Pancreas (tissue), 10 donors: ENCODE measurements around the gene UBN1. TPM values are rescaled to one million over a fixed set of nuclear protein-coding genes. Genes with fewer than 3 reads are reported as not detected.

Source experiments
- ATAC-seq, 4 donors: fragments of 200-7000 bp; cut with Tn5 transposase; one replicate each; pipeline versions ENCODE4 v1.8.0 to v1.9.1; 2020; ENCODE audit warnings: mild to moderate bottlenecking in 4 of 4, moderate library complexity in 4 of 4
- DNase-seq, 6 donors: peaks; one replicate each; pipeline ENCODE4 v3.0.0-alpha.2; 2020
- FAIRE-seq: peaks from 2 replicates; lab custom pipeline; 2012; peaks lifted over from hg19 to GRCh38; lab: Jason Lieb, UNC
- H3K27ac ChIP-seq, 4 donors: fragments of 200-600 bp; sonication (generic); 1 replicate in 3 of 4; 2 replicates in 1 of 4; pipeline versions ENCODE4 v1.5.0 to v1.8.0; 2020
- H3K27me3 ChIP-seq, 4 donors: fragments of 200-600 bp; one replicate each; pipeline ENCODE4 v1.8.0; 2021
- H3K36me3 ChIP-seq, 3 donors: fragments of 200-600 bp; sonication (generic) in 1 of 3; one replicate each; pipeline versions ENCODE4 v1.5.0 to v1.8.0; 2020 to 2021
- H3K4me1 ChIP-seq, 3 donors: fragments of 200-600 bp; one replicate each; pipeline ENCODE4 v1.8.0; 2021
- H3K4me3 ChIP-seq, 4 donors: fragments of 200-600 bp; sonication (generic) in 2 of 4; one replicate each; pipeline versions ENCODE4 v1.5.0 to v1.8.0; 2020 to 2021
- H3K9me3 ChIP-seq, 4 donors: fragments of 200-600 bp; one replicate each; pipeline ENCODE4 v1.8.0; 2021
- WGBS, 2 donors: extraction: QIAGEN DNeasy Blood & Tissue Kit; methylation state at CpG; one replicate each; pipeline ENCODE4 v1.1.7; 2013; 5-methylcytosine and 5-hydroxymethylcytosine counted together
- intact Hi-C, 3 donors: fragments of 100-400 bp; cut with DNase I; formaldehyde crosslinking; loops; one replicate each; pipeline versions ENCODE4 v1.11.1 to v1.14.2; 2022
- polyA plus RNA-seq, 2 donors: library from polyadenylated mRNA; stranded (reverse); fragments of 200-250 nt; gene quantifications; one replicate each; pipeline ENCODE4 v1.2.3, GENCODE V29; 2013
- total RNA-seq, 6 donors: library from RNA; stranded (reverse); fragmentation: NEBNext Ultra II Directional in 4 of 6; extraction: Animal tissue kit (Norgen Biotek cat#: 25700) in 4 of 6; gene quantifications; one replicate each; pipeline versions ENCODE4 v1.2.1 to v1.2.4, GENCODE V29; 2021 to 2023
- TF ChIP-seq, protein P1 (sequence below), 4 donors: fragments of 200-600 bp; sonication (generic) in 3 of 4; IDR thresholded peaks; one replicate each; pipeline versions ENCODE4 v1.5.0 to v1.8.0; 2021; ENCODE audit warnings: antibody characterized with exemption in 4 of 4
- donor health status: healthy with polysubstance abuse.
- donor health status: DM: no; HTN: no; CAD: no; lungs with moderate emphysema.
- donor health status: DM: no; HTN: no; CAD: no.
- donor health status: control.
- donor health status: control.
- donor health status: Bipolar disorder and iron deficiency.
- donor health status: DM: yes; HTN: yes; CAD: no.
- donor health status: DM: no; HTN: no; CAD: no.
- donor health status: DM: no; HTN: no; CAD: no.
- donor health status: DM: yes; HTN: yes; CAD: no.

The UBN1 gene
- total and polyA plus RNA-seq, 8 donors = 8.0 to 17.3 (median 10.9) TPM

DNA sequence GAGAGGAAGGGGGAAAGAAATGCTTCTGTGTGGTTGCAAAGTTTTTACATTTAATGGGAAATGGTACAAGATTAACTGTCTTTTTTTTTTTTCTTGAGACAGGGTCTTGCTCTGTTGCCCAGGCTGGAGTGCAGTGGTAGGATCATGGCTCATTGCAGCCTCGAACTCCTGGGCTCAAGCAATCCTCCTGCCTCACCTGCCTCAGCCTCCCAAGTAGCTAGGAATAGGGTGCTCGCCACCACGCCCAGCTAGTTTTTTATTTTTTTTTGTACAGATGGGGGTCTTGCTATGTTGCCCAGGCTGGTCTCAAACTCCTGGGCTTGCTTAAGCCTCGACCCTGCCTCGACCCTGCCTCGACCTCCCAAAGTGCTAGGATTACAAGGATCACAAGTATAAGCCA, 41.0 kb upstream of the UBN1 start:
- Histone ChIP-seq H3K4me1 (peaks cover 4 to 8% (median 8%) of the 10 kb centered on the region in 3 donors), H3K27ac (no peak overlapping the region), H3K27me3 (no peaks in the 10 kb centered on the region), H3K4me3 (no peak overlapping the region), H3K36me3 (peaks cover 0 to 24% (median 10%) of the 10 kb centered on the region in 3 donors), H3K9me3 (no peaks in the 10 kb centered on the region)
- 91 to 92% methylated on average over 6 of the region's 6 CpGs for WGBS, 2 donors
- no peak for ATAC-seq
- DNase-seq = no peak
- FAIRE-seq = no peak
- TF ChIP-seq, protein P1, sequence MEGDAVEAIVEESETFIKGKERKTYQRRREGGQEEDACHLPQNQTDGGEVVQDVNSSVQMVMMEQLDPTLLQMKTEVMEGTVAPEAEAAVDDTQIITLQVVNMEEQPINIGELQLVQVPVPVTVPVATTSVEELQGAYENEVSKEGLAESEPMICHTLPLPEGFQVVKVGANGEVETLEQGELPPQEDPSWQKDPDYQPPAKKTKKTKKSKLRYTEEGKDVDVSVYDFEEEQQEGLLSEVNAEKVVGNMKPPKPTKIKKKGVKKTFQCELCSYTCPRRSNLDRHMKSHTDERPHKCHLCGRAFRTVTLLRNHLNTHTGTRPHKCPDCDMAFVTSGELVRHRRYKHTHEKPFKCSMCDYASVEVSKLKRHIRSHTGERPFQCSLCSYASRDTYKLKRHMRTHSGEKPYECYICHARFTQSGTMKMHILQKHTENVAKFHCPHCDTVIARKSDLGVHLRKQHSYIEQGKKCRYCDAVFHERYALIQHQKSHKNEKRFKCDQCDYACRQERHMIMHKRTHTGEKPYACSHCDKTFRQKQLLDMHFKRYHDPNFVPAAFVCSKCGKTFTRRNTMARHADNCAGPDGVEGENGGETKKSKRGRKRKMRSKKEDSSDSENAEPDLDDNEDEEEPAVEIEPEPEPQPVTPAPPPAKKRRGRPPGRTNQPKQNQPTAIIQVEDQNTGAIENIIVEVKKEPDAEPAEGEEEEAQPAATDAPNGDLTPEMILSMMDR (IDR thresholded peaks at IDR 0.05) = no peak
- intact Hi-C loops = loop anchor here in 1 of 3 donors (10.0 kb wide), 1 partner anchor 59 kb away; no protein-coding TSS in a partner anchor

DNA sequence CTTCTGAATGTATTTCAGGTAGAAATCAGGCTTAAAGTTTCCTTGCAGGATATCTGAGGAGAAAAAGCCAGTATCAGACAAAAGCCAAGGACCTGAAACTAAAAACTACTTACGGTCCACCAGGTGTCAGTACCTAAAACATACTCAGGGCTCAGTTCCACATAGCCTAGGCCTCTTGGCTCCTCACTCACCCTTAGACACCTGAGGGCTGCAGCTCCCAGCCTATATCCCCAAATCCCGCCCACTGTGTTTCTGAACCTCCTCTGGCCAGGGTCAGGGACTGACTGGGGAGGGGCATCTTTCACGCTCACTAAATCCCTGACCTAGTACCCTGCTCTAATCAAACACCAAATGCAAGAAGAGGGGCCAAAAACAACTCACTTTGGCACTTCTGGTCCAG, 36.0 kb upstream of the UBN1 start:
- H3K27ac ChIP-seq = no peak overlapping the region
- ATAC-seq (no peak), DNase-seq (peak in 1 of 6 donors; percentile 5), FAIRE-seq (no peak)
- no peaks in the 10 kb centered on the region for H3K4me1 ChIP-seq
- WGBS, 2 donors = 96 to 98% methylated on average over 3 of the region's 3 CpGs
- peaks cover 0 to 53% (median 13%) of the 10 kb centered on the region in 3 donors for H3K36me3 ChIP-seq
- intact Hi-C loops = no loop called here
- TF ChIP-seq, protein P1 (IDR thresholded peaks at IDR 0.05) = no peak
- H3K9me3 ChIP-seq = no peaks in the 10 kb centered on the region
- H3K27me3 ChIP-seq = no peaks in the 10 kb centered on the region
- no peak overlapping the region for H3K4me3 ChIP-seq

DNA sequence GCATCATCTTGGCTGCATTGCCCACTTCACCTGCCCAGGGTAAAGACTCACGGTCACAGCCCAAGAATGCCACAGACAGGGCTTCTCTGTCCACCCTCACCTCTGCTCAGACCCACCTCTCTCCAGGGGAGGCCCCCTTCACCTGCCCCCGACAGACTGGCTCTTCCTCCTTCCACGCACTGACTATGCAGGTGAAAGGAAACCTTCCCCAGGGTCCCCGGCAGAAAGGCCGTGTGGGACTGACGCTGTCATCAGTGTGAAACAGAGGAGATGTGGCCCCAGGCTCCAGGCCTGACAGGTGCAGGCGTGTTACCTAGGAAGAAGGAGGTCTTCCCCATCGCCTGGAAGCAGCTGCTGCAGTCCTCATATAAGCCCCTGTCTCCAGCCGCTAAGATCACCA, 35.5 kb upstream of the UBN1 start:
- H3K4me3 ChIP-seq = no peak overlapping the region
- 88 to 89% methylated on average over 9 of the region's 9 CpGs for WGBS, 2 donors
- peaks cover 0 to 58% (median 14%) of the 10 kb centered on the region in 3 donors for H3K36me3 ChIP-seq
- TF ChIP-seq, protein P1 (IDR thresholded peaks at IDR 0.05) = no peak
- H3K27me3 ChIP-seq = no peaks in the 10 kb centered on the region
- peak in 1 of 6 donors; percentile 45 for DNase-seq
- intact Hi-C loops = no loop called here
- no peak for FAIRE-seq
- H3K4me1 ChIP-seq = no peaks in the 10 kb centered on the region
- peak in 1 of 4 donors; percentile 12 for ATAC-seq
- no peaks in the 10 kb centered on the region for H3K9me3 ChIP-seq
- H3K27ac ChIP-seq = no peak overlapping the region

DNA sequence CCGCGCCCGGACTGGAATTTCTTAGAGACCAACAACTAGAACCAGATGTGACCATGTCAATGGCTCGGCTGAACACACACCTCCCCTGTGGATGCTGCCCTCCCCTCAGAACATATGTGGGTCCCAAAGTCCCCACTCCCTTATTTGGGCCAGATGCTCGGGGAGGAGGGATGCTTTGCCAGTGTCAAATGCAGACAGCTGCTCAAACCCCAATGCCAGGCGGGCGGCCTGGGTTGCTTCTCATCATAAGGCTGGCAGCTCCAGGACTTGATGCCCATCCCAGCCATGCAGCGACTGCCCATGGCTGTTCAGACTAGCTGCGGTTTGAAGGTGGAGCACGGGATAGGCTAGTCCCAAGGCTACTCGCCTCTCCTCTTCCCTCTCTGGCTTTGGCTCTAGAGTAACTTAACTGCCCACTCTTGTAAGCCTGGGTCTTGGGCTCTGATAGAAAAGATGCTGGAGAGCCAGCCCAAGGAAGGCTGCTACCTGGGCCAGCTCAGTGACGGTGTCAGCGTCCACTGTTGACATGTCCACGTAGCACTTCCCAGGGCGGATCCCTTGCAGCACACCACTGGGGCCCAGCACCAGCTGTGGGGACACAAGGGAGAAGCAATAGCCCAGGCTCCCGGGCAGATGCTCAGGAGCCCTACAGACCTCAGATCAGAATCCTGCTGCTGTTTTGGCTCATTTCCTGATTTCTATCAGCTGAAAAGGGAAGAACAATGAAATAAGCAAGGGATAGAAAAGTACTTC, 33.9 kb upstream of the UBN1 start:
- intact Hi-C loops = no loop called here
- Histone ChIP-seq H3K4me3 (no peak overlapping the region), H3K36me3 (peaks cover 4 to 56% (median 9%) of the 10 kb centered on the region in 3 donors), H3K27ac (no peak overlapping the region), H3K9me3 (no peaks in the 10 kb centered on the region), H3K4me1 (no peaks in the 10 kb centered on the region), H3K27me3 (no peaks in the 10 kb centered on the region)
- no peak for ATAC-seq
- TF ChIP-seq, protein P1 (IDR thresholded peaks at IDR 0.05) = no peak
- no peak for FAIRE-seq
- DNase-seq = peak in 1 of 6 donors; percentile 52
- 97% methylated on average over 16 of the region's 16 CpGs for WGBS, 2 donors

DNA sequence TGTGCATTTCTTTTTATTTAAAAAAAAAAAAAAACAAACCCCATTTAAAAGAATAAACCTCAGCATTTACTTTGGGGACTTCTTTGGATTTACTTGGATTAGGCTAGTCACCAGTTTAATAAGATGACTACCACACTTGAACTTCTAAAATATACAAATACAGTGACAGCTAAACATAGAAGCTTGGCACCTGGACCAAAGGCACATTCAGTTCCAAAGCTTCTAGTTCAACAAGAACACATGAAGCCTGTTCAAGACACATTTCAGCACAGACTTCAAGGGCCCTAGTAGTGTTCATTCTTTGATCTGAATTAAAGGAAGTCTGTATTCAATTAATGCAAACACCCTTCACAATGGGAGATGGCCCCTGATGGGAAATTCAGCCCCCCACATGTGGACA, 33.2 kb upstream of the UBN1 start:
- ATAC-seq = no peak
- H3K4me1 ChIP-seq = no peaks in the 10 kb centered on the region
- no peak for DNase-seq
- no peak for FAIRE-seq
- H3K36me3 ChIP-seq = peaks cover 4 to 56% (median 9%) of the 10 kb centered on the region in 3 donors
- intact Hi-C loops = no loop called here
- TF ChIP-seq, protein P1 (IDR thresholded peaks at IDR 0.05) = no peak
- no peak overlapping the region for H3K4me3 ChIP-seq
- H3K27ac ChIP-seq = no peak overlapping the region
- H3K27me3 ChIP-seq = no peaks in the 10 kb centered on the region
- H3K9me3 ChIP-seq = no peaks in the 10 kb centered on the region
